Activated CD4-positive, alpha-beta T cell treated with anti-CD3 and anti-CD28 coated beads for 1 hour (primary cell): Measurements from ENCODE around the gene COLEC12.

Source experiments
- DNase-seq: peaks from one replicate; pipeline ENCODE4 v3.0.0-alpha.2; 2020

The COLEC12 gene

GRCh38 chr18:473802-474201, 26.7 kb downstream of the COLEC12 start:
- no peak for DNase-seq

- no peak for DNase-seq
Measured at GRCh38 chr18:471716-472115, 28.8 kb downstream of the COLEC12 start.

- DNase-seq: no peak
Measured at GRCh38 chr18:470661-471501, 29.6 kb downstream of the COLEC12 start.

- no peak for DNase-seq
Measured at GRCh38 chr18:468955-469790, 31.3 kb downstream of the COLEC12 start.

- DNase-seq: no peak
Measured at GRCh38 chr18:463827-464541, 36.5 kb downstream of the COLEC12 start.

GRCh38 chr18:463403-463802, 37.1 kb downstream of the COLEC12 start:
- DNase-seq: no peak

- DNase-seq: no peak
Measured at GRCh38 chr18:461762-462161, 38.7 kb downstream of the COLEC12 start.

GRCh38 chr18:460791-461190, 39.7 kb downstream of the COLEC12 start:
- no peak for DNase-seq

GRCh38 chr18:459814-460593, 40.5 kb downstream of the COLEC12 start:
- DNase-seq: no peak

- no peak for DNase-seq
Measured at GRCh38 chr18:457521-458412, 42.7 kb downstream of the COLEC12 start.

GRCh38 chr18:457140-457519, 43.4 kb downstream of the COLEC12 start:
- no peak for DNase-seq

GRCh38 chr18:456361-457139, 44.0 kb downstream of the COLEC12 start:
- no peak for DNase-seq

- no peak for DNase-seq
Measured at GRCh38 chr18:453400-453799, 47.1 kb downstream of the COLEC12 start.

- DNase-seq: no peak
Measured at GRCh38 chr18:452816-453215, 47.7 kb downstream of the COLEC12 start.

GRCh38 chr18:449374-449773, 51.1 kb downstream of the COLEC12 start:
- DNase-seq: no peak

GRCh38 chr18:448116-448790, 52.2 kb downstream of the COLEC12 start:
- no peak for DNase-seq

- DNase-seq: no peak
Measured at GRCh38 chr18:446941-447560, 53.5 kb downstream of the COLEC12 start.

GRCh38 chr18:445055-445454, 55.4 kb downstream of the COLEC12 start:
- DNase-seq: no peak

GRCh38 chr18:438571-438970, 61.9 kb downstream of the COLEC12 start:
- no peak for DNase-seq

GRCh38 chr18:435940-436339, 64.6 kb downstream of the COLEC12 start:
- no peak for DNase-seq
